Liver (tissue), 9 donors: ENCODE data around the gene CCL21. TPM values are rescaled to one million over a fixed set of nuclear protein-coding genes. Genes with fewer than 3 reads are reported as not detected.

Experiments
- DNase-seq: peaks from one replicate; pipeline ENCODE4 v3.0.0-alpha.2; 2017; ENCODE audit warnings: low spot score
- H3K27ac ChIP-seq, 2 donors: one replicate each; pipeline ENCODE4 v1.7.0; 2013; ENCODE audit warnings: inconsistent platforms in 2 of 2, low read length in 2 of 2, control low read depth in 1 of 2, low read depth in 1 of 2, mild to moderate bottlenecking in 1 of 2
- H3K27me3 ChIP-seq, 4 donors: one replicate each; pipeline versions ENCODE4 v1.6.1 to v1.7.0; 2013; ENCODE audit warnings: low read length in 3 of 4, inconsistent platforms in 1 of 4, mild to moderate bottlenecking in 1 of 4, moderate library complexity in 1 of 4; ENCODE audit not compliant: control insufficient read depth in 4 of 4, insufficient read depth in 4 of 4
- H3K36me3 ChIP-seq, 4 donors: one replicate each; pipeline versions ENCODE4 v1.6.1 to v1.7.0; 2013; ENCODE audit warnings: low read length in 3 of 4, mild to moderate bottlenecking in 3 of 4, low read depth in 1 of 4, moderate library complexity in 1 of 4; ENCODE audit not compliant: control insufficient read depth in 4 of 4, insufficient read depth in 3 of 4
- H3K4me1 ChIP-seq, 4 donors: one replicate each; pipeline versions ENCODE4 v1.6.1 to v1.7.0; 2013; ENCODE audit warnings: low read length in 3 of 4, mild to moderate bottlenecking in 3 of 4, moderate library complexity in 1 of 4; ENCODE audit not compliant: control insufficient read depth in 4 of 4, insufficient read depth in 4 of 4
- H3K4me3 ChIP-seq, 3 donors: one replicate each; pipeline versions ENCODE4 v1.6.1 to v1.7.0; 2013; ENCODE audit warnings: low read length in 3 of 3, control low read depth in 1 of 3, low read depth in 1 of 3, mild to moderate bottlenecking in 1 of 3
- H3K9ac ChIP-seq, 2 donors: one replicate each; pipeline ENCODE4 v1.7.0; 2013; ENCODE audit warnings: low read length in 2 of 2, mild to moderate bottlenecking in 2 of 2, moderate library complexity in 2 of 2, control low read depth in 1 of 2, low read depth in 1 of 2
- H3K9me3 ChIP-seq, 4 donors: one replicate each; pipeline versions ENCODE4 v1.6.1 to v1.7.0; 2013; ENCODE audit warnings: low read length in 3 of 4; ENCODE audit not compliant: control insufficient read depth in 4 of 4
- EGR1 ChIP-seq, 2 donors: IDR thresholded peaks; 2 replicates each; pipeline ENCODE4 v1.6.1; 2016 to 2018; ENCODE audit warnings: antibody characterized with exemption in 2 of 2, low read depth in 2 of 2
- HNF4A ChIP-seq, 2 donors: conservative IDR thresholded peaks; 2 replicates each; pipeline ENCODE4 v1.6.1; 2016; ENCODE audit warnings: antibody characterized with exemption in 2 of 2, mild to moderate bottlenecking in 2 of 2
- HNF4G ChIP-seq: IDR thresholded peaks from 2 replicates; pipeline ENCODE4 v1.6.1; 2016; ENCODE audit warnings: antibody characterized with exemption
- JUND ChIP-seq, 2 donors: IDR thresholded peaks; 2 replicates each; pipeline ENCODE4 v1.6.1; 2016; ENCODE audit warnings: antibody characterized with exemption in 2 of 2
- NR2F2 ChIP-seq: IDR thresholded peaks from 2 replicates; pipeline ENCODE4 v1.6.1; 2016; ENCODE audit warnings: antibody characterized with exemption
- RAD21 ChIP-seq, 2 donors: IDR thresholded peaks; 2 replicates each; pipeline ENCODE4 v1.6.1; 2016; ENCODE audit warnings: antibody characterized with exemption in 2 of 2, mild to moderate bottlenecking in 2 of 2
- RXRA ChIP-seq, 2 donors: IDR thresholded peaks; 2 replicates each; pipeline ENCODE4 v1.6.1; 2017 to 2018; ENCODE audit warnings: antibody characterized with exemption in 2 of 2, mild to moderate bottlenecking in 1 of 2
- YY1 ChIP-seq: IDR thresholded peaks from 2 replicates; pipeline ENCODE4 v1.6.1; 2016; ENCODE audit warnings: antibody characterized with exemption, mild to moderate bottlenecking
- WGBS: extraction: QIAGEN DNeasy Blood & Tissue Kit; methylation state at CpG from one replicate; pipeline ENCODE4 v1.1.7; 2013; 5-methylcytosine and 5-hydroxymethylcytosine counted together
- polyA plus RNA-seq, 2 donors: library from polyadenylated mRNA; stranded (reverse) in 1 of 2; unstranded in 1 of 2; fragments of 200-250 nt in 1 of 2; fragments of >200 nt in 1 of 2; fragmentation: Nextera tagmentation in 1 of 2; extraction: Ambion mirVana in 1 of 2; gene quantifications; one replicate each; pipeline versions ENCODE4 v1.2.1 to v1.2.3, GENCODE V29; 2013 to 2015
- total RNA-seq, 2 donors: library from RNA; depleted of rRNA; stranded (reverse); fragments of >200 nt; gene quantifications; one replicate each; pipeline ENCODE4 v1.2.3, GENCODE V29; 2014
- TF ChIP-seq, protein P1 (sequence below): IDR thresholded peaks from 2 replicates; pipeline ENCODE4 v1.6.1; 2016; ENCODE audit warnings: antibody characterized with exemption
- TF ChIP-seq, protein P2 (sequence below): fragments of 150-350 bp; IDR thresholded peaks from 2 replicates; pipeline ENCODE4 v1.5.1; 2017; ENCODE audit warnings: improper control_type of control experiment, low read depth, low read length; ENCODE audit not compliant: missing input control
- TF ChIP-seq, protein P3 (sequence below): IDR thresholded peaks from 2 replicates; pipeline ENCODE4 v1.6.1; 2016; ENCODE audit warnings: antibody characterized with exemption, mild to moderate bottlenecking
- TF ChIP-seq, protein P4 (sequence below): IDR thresholded peaks from 2 replicates; pipeline ENCODE4 v1.6.1; 2016; ENCODE audit warnings: antibody characterized with exemption
- TF ChIP-seq, protein P5 (sequence below): IDR thresholded peaks from 2 replicates; pipeline ENCODE4 v1.6.1; 2016; ENCODE audit warnings: antibody characterized with exemption
- donor health status: healthy.
- donor health status: healthy.
- donor health status: healthy.
- donor health status: healthy.
- donor health status: healthy.

The CCL21 gene
- total and polyA plus RNA-seq, 4 donors: 2.2 to 31.0 (median 10.6) TPM

DNA sequence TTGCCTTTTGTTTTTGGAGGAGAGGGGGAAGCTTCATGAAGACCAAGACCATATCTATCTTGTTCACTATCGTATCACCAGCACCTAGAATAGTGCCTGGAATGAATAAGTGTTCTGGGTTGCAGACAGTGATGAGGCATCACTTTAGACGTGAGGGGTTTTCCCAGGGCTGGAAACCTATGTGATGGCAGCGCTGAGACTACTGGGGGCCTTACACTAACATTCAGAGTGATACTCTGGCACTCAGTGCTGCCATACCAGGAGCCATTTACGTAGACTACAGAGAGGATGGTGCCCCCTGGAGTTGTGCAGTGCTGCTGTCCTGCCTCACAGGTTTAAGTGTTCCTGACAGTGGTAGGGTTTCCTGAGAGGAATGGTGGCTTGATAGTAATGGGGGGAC is 25.8 kb downstream of the CCL21 start:
- Histone ChIP-seq H3K9me3 (no peaks in the 10 kb centered on the region), H3K36me3 (no peaks in the 10 kb centered on the region), H3K27me3 (no peaks in the 10 kb centered on the region), H3K4me3 (no peak overlapping the region), H3K27ac (no peak overlapping the region), H3K4me1 (peaks cover 13 to 39% (median 33%) of the 10 kb centered on the region in 4 donors), H3K9ac (no peak overlapping the region)
- 93% methylated on average over 4 of the region's 4 CpGs for WGBS
- no peak for DNase-seq
- no peak for TF ChIP-seq EGR1 (IDR thresholded peaks at IDR 0.05; ENCODE audit: low read depth in 2 of 2)
- no peak for TF ChIP-seq NR2F2
- TF ChIP-seq RAD21 (IDR thresholded peaks at IDR 0.05): no peak
- TF ChIP-seq HNF4A (conservative IDR thresholded peaks at IDR 0.05): no peak
- TF ChIP-seq, protein P1, sequence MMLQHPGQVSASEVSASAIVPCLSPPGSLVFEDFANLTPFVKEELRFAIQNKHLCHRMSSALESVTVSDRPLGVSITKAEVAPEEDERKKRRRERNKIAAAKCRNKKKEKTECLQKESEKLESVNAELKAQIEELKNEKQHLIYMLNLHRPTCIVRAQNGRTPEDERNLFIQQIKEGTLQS: no peak
- TF ChIP-seq YY1: no peak
- TF ChIP-seq, protein P2, sequence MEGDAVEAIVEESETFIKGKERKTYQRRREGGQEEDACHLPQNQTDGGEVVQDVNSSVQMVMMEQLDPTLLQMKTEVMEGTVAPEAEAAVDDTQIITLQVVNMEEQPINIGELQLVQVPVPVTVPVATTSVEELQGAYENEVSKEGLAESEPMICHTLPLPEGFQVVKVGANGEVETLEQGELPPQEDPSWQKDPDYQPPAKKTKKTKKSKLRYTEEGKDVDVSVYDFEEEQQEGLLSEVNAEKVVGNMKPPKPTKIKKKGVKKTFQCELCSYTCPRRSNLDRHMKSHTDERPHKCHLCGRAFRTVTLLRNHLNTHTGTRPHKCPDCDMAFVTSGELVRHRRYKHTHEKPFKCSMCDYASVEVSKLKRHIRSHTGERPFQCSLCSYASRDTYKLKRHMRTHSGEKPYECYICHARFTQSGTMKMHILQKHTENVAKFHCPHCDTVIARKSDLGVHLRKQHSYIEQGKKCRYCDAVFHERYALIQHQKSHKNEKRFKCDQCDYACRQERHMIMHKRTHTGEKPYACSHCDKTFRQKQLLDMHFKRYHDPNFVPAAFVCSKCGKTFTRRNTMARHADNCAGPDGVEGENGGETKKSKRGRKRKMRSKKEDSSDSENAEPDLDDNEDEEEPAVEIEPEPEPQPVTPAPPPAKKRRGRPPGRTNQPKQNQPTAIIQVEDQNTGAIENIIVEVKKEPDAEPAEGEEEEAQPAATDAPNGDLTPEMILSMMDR: no peak
- TF ChIP-seq, protein P3, sequence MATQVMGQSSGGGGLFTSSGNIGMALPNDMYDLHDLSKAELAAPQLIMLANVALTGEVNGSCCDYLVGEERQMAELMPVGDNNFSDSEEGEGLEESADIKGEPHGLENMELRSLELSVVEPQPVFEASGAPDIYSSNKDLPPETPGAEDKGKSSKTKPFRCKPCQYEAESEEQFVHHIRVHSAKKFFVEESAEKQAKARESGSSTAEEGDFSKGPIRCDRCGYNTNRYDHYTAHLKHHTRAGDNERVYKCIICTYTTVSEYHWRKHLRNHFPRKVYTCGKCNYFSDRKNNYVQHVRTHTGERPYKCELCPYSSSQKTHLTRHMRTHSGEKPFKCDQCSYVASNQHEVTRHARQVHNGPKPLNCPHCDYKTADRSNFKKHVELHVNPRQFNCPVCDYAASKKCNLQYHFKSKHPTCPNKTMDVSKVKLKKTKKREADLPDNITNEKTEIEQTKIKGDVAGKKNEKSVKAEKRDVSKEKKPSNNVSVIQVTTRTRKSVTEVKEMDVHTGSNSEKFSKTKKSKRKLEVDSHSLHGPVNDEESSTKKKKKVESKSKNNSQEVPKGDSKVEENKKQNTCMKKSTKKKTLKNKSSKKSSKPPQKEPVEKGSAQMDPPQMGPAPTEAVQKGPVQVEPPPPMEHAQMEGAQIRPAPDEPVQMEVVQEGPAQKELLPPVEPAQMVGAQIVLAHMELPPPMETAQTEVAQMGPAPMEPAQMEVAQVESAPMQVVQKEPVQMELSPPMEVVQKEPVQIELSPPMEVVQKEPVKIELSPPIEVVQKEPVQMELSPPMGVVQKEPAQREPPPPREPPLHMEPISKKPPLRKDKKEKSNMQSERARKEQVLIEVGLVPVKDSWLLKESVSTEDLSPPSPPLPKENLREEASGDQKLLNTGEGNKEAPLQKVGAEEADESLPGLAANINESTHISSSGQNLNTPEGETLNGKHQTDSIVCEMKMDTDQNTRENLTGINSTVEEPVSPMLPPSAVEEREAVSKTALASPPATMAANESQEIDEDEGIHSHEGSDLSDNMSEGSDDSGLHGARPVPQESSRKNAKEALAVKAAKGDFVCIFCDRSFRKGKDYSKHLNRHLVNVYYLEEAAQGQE: no peak
- no peak for TF ChIP-seq JUND (IDR thresholded peaks at IDR 0.05)

DNA sequence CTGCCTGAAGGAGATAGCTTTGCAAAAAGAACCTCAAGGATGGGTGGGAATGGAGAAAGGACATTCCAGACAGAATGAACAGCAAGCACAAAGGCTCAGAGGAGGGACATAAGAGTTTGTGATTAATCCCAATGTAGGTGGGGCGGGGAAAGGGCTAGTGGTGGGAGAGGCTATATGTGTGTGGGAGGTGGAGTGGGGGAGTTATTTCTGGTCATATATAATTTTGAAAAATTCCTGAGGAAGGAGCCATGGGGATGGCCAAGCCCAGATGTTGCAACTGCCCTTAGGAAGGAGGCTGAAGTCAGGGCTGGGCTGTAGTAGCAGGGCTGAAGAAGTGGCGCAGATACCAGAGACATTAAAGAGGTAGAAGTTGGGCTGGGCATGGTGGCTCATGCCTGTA is 34.1 kb downstream of the CCL21 start:
- H3K27me3 ChIP-seq: no peaks in the 10 kb centered on the region
- peaks cover 0 to 14% (median 6%) of the 10 kb centered on the region in 4 donors for H3K4me1 ChIP-seq
- no peak overlapping the region for H3K27ac ChIP-seq
- H3K9me3 ChIP-seq: no peaks in the 10 kb centered on the region
- H3K9ac ChIP-seq: no peak overlapping the region
- TF ChIP-seq HNF4G (no peak), RXRA (IDR thresholded peaks at IDR 0.05) (no peak), NR2F2 (no peak), EGR1 (IDR thresholded peaks at IDR 0.05; ENCODE audit: low read depth in 2 of 2) (no peak)
- TF ChIP-seq, protein P1: no peak
- no peak for DNase-seq
- no peaks in the 10 kb centered on the region for H3K36me3 ChIP-seq
- no peak overlapping the region for H3K4me3 ChIP-seq
- WGBS: 99% methylated on average over 2 of the region's 2 CpGs

DNA sequence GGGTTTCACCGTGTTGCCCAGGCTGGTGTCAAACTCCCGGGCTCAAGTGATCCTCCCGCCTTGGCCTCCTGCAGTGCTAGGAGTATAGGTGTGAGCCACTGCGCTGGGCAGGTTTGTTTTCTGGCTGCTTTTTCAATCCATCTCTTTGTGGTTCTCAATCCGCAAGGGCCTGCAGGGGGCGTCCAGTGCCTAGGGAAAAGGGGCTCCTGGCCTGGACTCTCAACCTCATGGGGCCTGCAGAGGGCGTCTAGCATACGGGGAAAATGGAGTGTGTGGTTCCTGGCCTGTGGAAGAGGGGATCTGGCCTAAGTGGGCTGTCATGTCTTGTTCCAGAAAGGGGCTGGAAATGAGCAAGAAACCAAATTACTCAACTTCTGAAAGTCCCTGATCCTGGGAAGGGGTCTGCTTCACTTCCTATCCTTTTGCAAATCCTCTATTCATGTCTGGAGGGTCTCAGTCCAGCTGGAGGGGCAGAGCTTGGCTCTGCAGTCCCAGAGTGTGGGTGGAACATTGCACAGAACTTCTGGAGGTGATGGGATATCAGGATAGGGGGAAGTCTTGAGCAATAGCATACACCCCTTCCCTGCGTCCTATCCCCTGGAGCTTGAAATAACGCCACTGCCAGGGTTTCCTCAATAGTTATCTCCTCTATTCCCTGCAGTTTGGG is 34.8 kb downstream of the CCL21 start:
- H3K9me3 ChIP-seq: no peaks in the 10 kb centered on the region
- no peak overlapping the region for H3K27ac ChIP-seq
- peak; percentile 82 for DNase-seq
- H3K27me3 ChIP-seq: no peaks in the 10 kb centered on the region
- WGBS: 24% methylated on average over 10 of the region's 10 CpGs
- H3K4me3 ChIP-seq: no peak overlapping the region
- H3K36me3 ChIP-seq: no peaks in the 10 kb centered on the region
- H3K9ac ChIP-seq: no peak overlapping the region
- peaks cover 0 to 14% (median 7%) of the 10 kb centered on the region in 4 donors for H3K4me1 ChIP-seq
- TF ChIP-seq JUND (IDR thresholded peaks at IDR 0.05) (no peak), RAD21 (IDR thresholded peaks at IDR 0.05) (peak; percentile 96 to 98), HNF4A (conservative IDR thresholded peaks at IDR 0.05) (peak; percentile 29 to 56), NR2F2 (no peak), YY1 (no peak), EGR1 (IDR thresholded peaks at IDR 0.05; ENCODE audit: low read depth in 2 of 2) (no peak)
- TF ChIP-seq, protein P3: no peak
- TF ChIP-seq, protein P4, sequence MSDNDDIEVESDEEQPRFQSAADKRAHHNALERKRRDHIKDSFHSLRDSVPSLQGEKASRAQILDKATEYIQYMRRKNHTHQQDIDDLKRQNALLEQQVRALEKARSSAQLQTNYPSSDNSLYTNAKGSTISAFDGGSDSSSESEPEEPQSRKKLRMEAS: no peak
- TF ChIP-seq, protein P5, sequence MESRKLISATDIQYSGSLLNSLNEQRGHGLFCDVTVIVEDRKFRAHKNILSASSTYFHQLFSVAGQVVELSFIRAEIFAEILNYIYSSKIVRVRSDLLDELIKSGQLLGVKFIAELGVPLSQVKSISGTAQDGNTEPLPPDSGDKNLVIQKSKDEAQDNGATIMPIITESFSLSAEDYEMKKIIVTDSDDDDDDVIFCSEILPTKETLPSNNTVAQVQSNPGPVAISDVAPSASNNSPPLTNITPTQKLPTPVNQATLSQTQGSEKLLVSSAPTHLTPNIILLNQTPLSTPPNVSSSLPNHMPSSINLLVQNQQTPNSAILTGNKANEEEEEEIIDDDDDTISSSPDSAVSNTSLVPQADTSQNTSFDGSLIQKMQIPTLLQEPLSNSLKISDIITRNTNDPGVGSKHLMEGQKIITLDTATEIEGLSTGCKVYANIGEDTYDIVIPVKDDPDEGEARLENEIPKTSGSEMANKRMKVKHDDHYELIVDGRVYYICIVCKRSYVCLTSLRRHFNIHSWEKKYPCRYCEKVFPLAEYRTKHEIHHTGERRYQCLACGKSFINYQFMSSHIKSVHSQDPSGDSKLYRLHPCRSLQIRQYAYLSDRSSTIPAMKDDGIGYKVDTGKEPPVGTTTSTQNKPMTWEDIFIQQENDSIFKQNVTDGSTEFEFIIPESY: no peak
